GM12878 (cell line): ENCODE measurements around the gene ARHGEF11. TPM values are rescaled to one million over a fixed set of nuclear protein-coding genes. Genes with fewer than 3 reads are reported as not detected.

Experiments
- ATAC-seq: fragments of 200-7000 bp; cut with Tn5 transposase; 3 replicates; pipeline ENCODE4 v1.9.1; 2020; ENCODE audit warnings: mild to moderate bottlenecking, moderate library complexity
- BruUV-seq: library from RNA; stranded (reverse); fragments of 400-500 nt; replicated peaks from 2 replicates; lab custom pipeline; 2021; lab: Mats Ljungman, UMichigan
- CTCF ChIA-PET: fragments of 300-600 bp; sonication (Branson Sonifier 250); formaldehyde crosslinking; extraction: SDS; loops from one replicate; lab custom pipeline; 2021; ENCODE audit warnings: inconsistent platforms; lab: Yijun Ruan, JAX
- POLR2A ChIA-PET: fragments of 350-600 bp; formaldehyde crosslinking; extraction: SDS; loops from one replicate; lab custom pipeline; 2021; ENCODE audit warnings: inconsistent platforms; lab: Charles Lee
- RAD21 ChIA-PET: fragments of 300-600 bp; sonication (Branson Sonifier 250); formaldehyde crosslinking; loops from one replicate; lab custom pipeline; 2023; ENCODE audit warnings: antibody characterized with exemption; ENCODE audit not compliant: unreplicated experiment; lab: Charles Lee
- SMC1A ChIA-PET: fragments of 300-600 bp; sonication (Branson Sonifier 250); formaldehyde crosslinking; loops from one replicate; lab custom pipeline; 2023; ENCODE audit not compliant: unreplicated experiment, uncharacterized antibody; lab: Charles Lee
- DNase-seq: peaks from one replicate; pipeline ENCODE4 v3.0.0-alpha.2; 2011; ENCODE audit warnings: low read depth, low spot score
- FAIRE-seq: peaks from 3 replicates; lab custom pipeline; 2011; peaks lifted over from hg19 to GRCh38; lab: Jason Lieb, UNC
- H2AFZ ChIP-seq: 2 replicates; pipeline ENCODE4 v1.6.0; 2011; ENCODE audit warnings: low read depth, low read length, control low read depth; ENCODE audit not compliant: control insufficient read depth
- H3K27ac ChIP-seq: 2 replicates; pipeline ENCODE4 v1.5.1; 2011; ENCODE audit warnings: control low read depth; ENCODE audit not compliant: control insufficient read depth, insufficient read depth
- H3K27me3 ChIP-seq, 2 experiments: replicated peaks in 1 of 2; 2 replicates each; pipeline versions ENCODE4 v1.6.0 to v1.6.1; 2011; ENCODE audit warnings: low read length in 1 of 2; ENCODE audit not compliant: control insufficient read depth in 2 of 2, insufficient read depth in 2 of 2
- H3K36me3 ChIP-seq, 2 experiments: 2 replicates each; pipeline ENCODE4 v1.5.1; 2011; ENCODE audit warnings: low read length in 1 of 2; ENCODE audit not compliant: control insufficient read depth in 2 of 2, insufficient read depth in 2 of 2
- H3K4me1 ChIP-seq: 2 replicates; pipeline ENCODE4 v1.6.1; 2011; ENCODE audit warnings: mild to moderate bottlenecking, low read length, moderate library complexity, mixed read lengths; ENCODE audit not compliant: control insufficient read depth, insufficient read depth
- H3K4me2 ChIP-seq: 2 replicates; pipeline ENCODE4 v1.6.0; 2011; ENCODE audit warnings: control low read depth; ENCODE audit not compliant: control insufficient read depth, insufficient read depth
- H3K4me3 ChIP-seq: fragments of 200-600 bp; sonication (generic); 2 replicates; pipeline ENCODE4 v1.5.1; 2016
- H3K79me2 ChIP-seq: 2 replicates; pipeline ENCODE4 v1.6.0; 2011; ENCODE audit warnings: low read length; ENCODE audit not compliant: control insufficient read depth, insufficient read depth
- H3K9ac ChIP-seq: 2 replicates; pipeline ENCODE4 v1.8.0; 2011; ENCODE audit warnings: low read length, control low read depth, mixed read lengths; ENCODE audit not compliant: control insufficient read depth, insufficient read depth
- H3K9me3 ChIP-seq: replicated peaks from 3 replicates; pipeline ENCODE4 v1.5.1; 2011; ENCODE audit warnings: mild to moderate bottlenecking, low read length; ENCODE audit not compliant: control insufficient read depth, insufficient read depth
- H4K20me1 ChIP-seq: 2 replicates; pipeline ENCODE4 v1.6.0; 2011; ENCODE audit not compliant: control insufficient read depth, insufficient read depth
- CBFB ChIP-seq: IDR thresholded peaks from 2 replicates; pipeline ENCODE4 v1.6.1; 2016; ENCODE audit warnings: antibody characterized with exemption, low read depth
- CHD2 ChIP-seq: IDR thresholded peaks from 2 replicates; pipeline ENCODE4 v1.6.1; 2011; ENCODE audit warnings: low read depth, low read length, improper control_type of control experiment, borderline replicate concordance
- IRF5 ChIP-seq: fragments of 450-650 bp; IDR thresholded peaks from 2 replicates; pipeline ENCODE4 v1.6.1; 2017; ENCODE audit warnings: borderline replicate concordance
- MEF2A ChIP-seq: IDR thresholded peaks from 2 replicates; pipeline ENCODE4 v1.6.1; 2011; ENCODE audit warnings: low read depth, mild to moderate bottlenecking, low read length, moderate library complexity; ENCODE audit not compliant: insufficient read depth
- MEF2B ChIP-seq: fragments of 450-650 bp; IDR thresholded peaks from 2 replicates; pipeline ENCODE4 v1.6.1; 2018; ENCODE audit warnings: mild to moderate bottlenecking, moderate library complexity; ENCODE audit not compliant: partially characterized antibody, poor library complexity, severe bottlenecking
- YBX1 ChIP-seq: fragments of 450-650 bp; IDR thresholded peaks from 2 replicates; pipeline ENCODE4 v1.6.1; 2016; ENCODE audit warnings: antibody characterized with exemption
- ZNF687 ChIP-seq: fragments of 450-650 bp; IDR thresholded peaks from 2 replicates; pipeline ENCODE4 v1.6.1; 2017; ENCODE audit warnings: mild to moderate bottlenecking, moderate library complexity
- WGBS: methylation state at CpG from one replicate; pipeline ENCODE4 v1.1.6; 2016; ENCODE audit warnings: low lambda C conversion rate; ENCODE audit not compliant: insufficient replicate concordance, insufficient coverage; ENCODE audit errors: missing lambda C conversion rate; 5-methylcytosine and 5-hydroxymethylcytosine counted together
- in situ Hi-C: fragments of 300-500 bp; cut with MboI; formaldehyde crosslinking; loops from 9 replicates; pipeline ENCODE4 v1.14.3; 2018; ENCODE audit warnings: mixed read lengths
- intact Hi-C: fragments of 100-400 bp; cut with micrococcal nuclease; formaldehyde crosslinking; loops from one replicate; pipeline ENCODE4 v1.14.2; 2022; ENCODE audit not compliant: unreplicated experiment
- polyA plus RNA-seq, 11 experiments: library from polyadenylated mRNA; depleted of rRNA in 4 of 11; unstranded in 6 of 11; stranded (reverse) in 5 of 11; fragments of >200 nt; fragmentation: Nextera tagmentation in 4 of 11; fragmentation: Illumina TruSeq in 1 of 11; extraction: Ambion mirVana in 4 of 11; extraction: Trizol in 1 of 11; gene quantifications; 1 replicate in 1 of 11; 2 replicates in 10 of 11; pipeline versions ENCODE4 v1.2.1 to v1.2.3, GENCODE V29; 2011 to 2016; ENCODE audit warnings: inconsistent platforms in 2 of 11, missing spikeins in 2 of 11, low read depth in 1 of 11
- total RNA-seq, 4 experiments: library from RNA; depleted of rRNA in 3 of 4; stranded (reverse); fragments of >200 nt in 3 of 4; fragmentation: Illumina TruSeq in 1 of 4; extraction: Trizol in 1 of 4; gene quantifications; 2 replicates each; pipeline versions ENCODE4 v1.2.1 to v1.2.3, GENCODE V29; 2013 to 2021

ARHGEF11 gene
- total and polyA plus RNA-seq, 10 of the 15 experiments (the other 5 are each of a cell fraction or from before 2014, with no cell fraction given): 0.05 to 12.7 (median 1.8) TPM

GRCh38 chr1:156894711-156895454 lies 150.7 kb downstream of the ARHGEF11 start:
- no peak overlapping the region for H3K27ac ChIP-seq
- ATAC-seq: no peak
- no peak overlapping the region for H3K4me3 ChIP-seq
- RAD21 ChIA-PET: interaction anchor here (0.7 kb wide), 1 partner anchor 179 kb away, joined by 4 read pairs; no protein-coding TSS in a partner anchor
- H3K4me2 ChIP-seq: no peak overlapping the region
- H2AFZ ChIP-seq: no peak overlapping the region
- H4K20me1 ChIP-seq: no peaks in the 10 kb centered on the region
- in situ Hi-C loops: no loop called here
- peaks cover 5 to 15% of the 10 kb centered on the region in 2 experiments for H3K27me3 ChIP-seq
- POLR2A ChIA-PET: no interaction called here
- H3K79me2 ChIP-seq: no peaks in the 10 kb centered on the region
- intact Hi-C loops: no loop called here
- no peak for DNase-seq
- no peak overlapping the region for H3K9ac ChIP-seq
- no peaks in the 10 kb centered on the region for H3K36me3 ChIP-seq
- no peaks in the 10 kb centered on the region for H3K9me3 ChIP-seq
- no peak for FAIRE-seq
- SMC1A ChIA-PET: no interaction called here
- no peaks in the 10 kb centered on the region for H3K4me1 ChIP-seq
- CTCF ChIA-PET: interaction anchor here (0.7 to 1.9 kb wide), 7 partner anchors 29 to 205 kb away, joined by 3 to 5 read pairs (median 3); partner anchors contain the start of gene NTRK1
- WGBS: 25% methylated on average over 12 of the region's 12 CpGs
- TF ChIP-seq YBX1 (no peak), MEF2B (peak; percentile 19), IRF5 (no peak), CHD2 (no peak), MEF2A (no peak), ZNF687 (no peak), CBFB (no peak)
- no TSS peak for BruUV-seq
